Esophagus (tissue), 2 donors: ENCODE results near the gene SMNDC1. TPM values are rescaled to one million over a fixed set of nuclear protein-coding genes. Genes with fewer than 3 reads are reported as not detected.
"Not testable (repeated sequence)": the region's sequence is repeated elsewhere in the genome, so short reads cannot be mapped to it uniquely, and the experiment has no call there.

Source experiments
- H3K27ac ChIP-seq, 2 donors: one replicate each; pipeline ENCODE4 v1.5.1; 2013; ENCODE audit warnings: low read depth in 2 of 2, mild to moderate bottlenecking in 2 of 2, inconsistent platforms in 1 of 2, low read length in 1 of 2, moderate library complexity in 1 of 2
- H3K27me3 ChIP-seq, 2 donors: one replicate each; pipeline ENCODE4 v1.6.1; 2013; ENCODE audit warnings: low read length in 2 of 2, control low read depth in 1 of 2, mild to moderate bottlenecking in 1 of 2; ENCODE audit not compliant: insufficient read depth in 2 of 2, control insufficient read depth in 1 of 2
- H3K36me3 ChIP-seq, 2 donors: one replicate each; pipeline ENCODE4 v1.6.1; 2013; ENCODE audit warnings: low read length in 1 of 2; ENCODE audit not compliant: control insufficient read depth in 2 of 2, insufficient read depth in 2 of 2
- H3K4me1 ChIP-seq, 2 donors: one replicate each; pipeline ENCODE4 v1.6.1; 2013; ENCODE audit warnings: low read length in 1 of 2; ENCODE audit not compliant: control insufficient read depth in 2 of 2, insufficient read depth in 2 of 2
- H3K4me3 ChIP-seq, 2 donors: one replicate each; pipeline ENCODE4 v1.5.1; 2013; ENCODE audit warnings: low read length in 2 of 2, mild to moderate bottlenecking in 2 of 2, low read depth in 1 of 2, moderate library complexity in 1 of 2
- H3K9me3 ChIP-seq, 2 donors: one replicate each; pipeline ENCODE4 v1.6.1; 2013; ENCODE audit warnings: mild to moderate bottlenecking in 2 of 2, low read depth in 1 of 2, low read length in 1 of 2, moderate library complexity in 1 of 2; ENCODE audit not compliant: control insufficient read depth in 2 of 2, insufficient read depth in 1 of 2
- WGBS, 2 donors: extraction: QIAGEN DNeasy Blood & Tissue Kit; methylation state at CpG; one replicate each; pipeline ENCODE4 v1.1.7; 2013; 5-methylcytosine and 5-hydroxymethylcytosine counted together
- polyA plus RNA-seq, 2 donors: library from polyadenylated mRNA; stranded (reverse); fragments of 200-250 nt; gene quantifications; one replicate each; pipeline ENCODE4 v1.2.3, GENCODE V29; 2013
- donor health status: healthy with polysubstance abuse.
- donor health status: Bipolar disorder and iron deficiency.

Gene SMNDC1
- polyA plus RNA-seq, 2 donors = 7.8 to 11.1 TPM

GRCh38 chr10:110247833-110248232 lies 56.9 kb downstream of the SMNDC1 start:
- not testable (repeated sequence) for H3K4me3 ChIP-seq, H3K4me1 ChIP-seq, H3K27ac ChIP-seq, H3K27me3 ChIP-seq, H3K36me3 ChIP-seq, H3K9me3 ChIP-seq
- 96% methylated on average over 4 to 5 of the region's 5 CpGs for WGBS, 2 donors

DNA sequence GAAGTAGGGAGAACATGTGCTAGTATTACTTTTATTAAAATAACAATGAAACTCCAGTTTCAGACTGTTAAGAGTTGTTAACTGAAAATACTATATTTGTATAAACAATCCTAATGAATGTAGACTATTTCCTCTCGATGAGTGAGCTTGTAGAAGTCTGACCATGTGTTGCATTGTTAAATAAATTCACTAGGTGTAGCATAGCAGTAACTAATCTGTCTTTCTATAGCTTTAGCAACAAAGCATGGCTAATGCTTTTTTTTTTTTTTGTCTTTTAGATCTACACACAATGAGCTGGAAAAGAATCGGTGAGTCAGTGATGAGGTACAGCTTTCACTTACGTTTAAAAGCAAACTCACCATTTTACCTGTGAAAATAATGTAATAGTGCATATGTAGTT lies 60.2 kb downstream of the SMNDC1 start:
- H3K4me3 ChIP-seq = no peak overlapping the region

DNA sequence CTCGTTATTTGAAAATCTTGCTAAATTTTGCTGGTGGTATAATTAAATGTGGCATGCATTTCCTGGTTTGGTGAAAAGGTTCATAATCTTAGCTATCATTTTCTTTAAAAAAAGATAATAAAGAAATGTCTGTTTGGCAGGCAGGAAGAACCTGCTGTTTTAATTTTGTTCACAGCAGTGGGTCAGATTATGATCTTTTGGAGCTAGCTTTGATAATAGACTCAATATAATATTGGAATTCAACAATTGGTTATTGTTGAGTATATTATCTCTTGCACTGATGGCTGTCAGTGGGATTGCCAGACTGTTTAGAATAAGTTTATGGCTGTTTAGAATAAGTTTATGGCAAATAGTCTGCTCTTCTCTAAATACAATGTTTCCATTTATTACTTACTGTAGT lies 62.2 kb downstream of the SMNDC1 start:
- WGBS, 2 donors = 89 to 98% methylated on average over 1 of the region's 1 CpG
- peaks cover 0 to 3% of the 10 kb centered on the region in 2 donors for H3K36me3 ChIP-seq
- no peaks in the 10 kb centered on the region for H3K4me1 ChIP-seq
- no peaks in the 10 kb centered on the region for H3K27me3 ChIP-seq
- H3K27ac ChIP-seq = no peak overlapping the region
- H3K4me3 ChIP-seq = no peak overlapping the region
- H3K9me3 ChIP-seq = no peaks in the 10 kb centered on the region

More for the DNA sequence above, 60.2 kb downstream of the SMNDC1 start:
- Histone ChIP-seq H3K36me3 (no peaks in the 10 kb centered on the region), H3K9me3 (no peaks in the 10 kb centered on the region), H3K27ac (no peak overlapping the region), H3K27me3 (no peaks in the 10 kb centered on the region), H3K4me1 (no peaks in the 10 kb centered on the region)
- WGBS, 2 donors = 59 to 60% methylated on average over 3 of the region's 3 CpGs

GRCh38 chr10:110241841-110242240 lies 62.9 kb downstream of the SMNDC1 start:
- Histone ChIP-seq H3K36me3 (peaks cover 0 to 4% of the 10 kb centered on the region in 2 donors), H3K4me3 (no peak overlapping the region), H3K27ac (no peak overlapping the region), H3K4me1 (no peaks in the 10 kb centered on the region), H3K27me3 (no peaks in the 10 kb centered on the region), H3K9me3 (no peaks in the 10 kb centered on the region)
- WGBS, 2 donors = 61 to 79% methylated on average over 2 of the region's 2 CpGs

DNA sequence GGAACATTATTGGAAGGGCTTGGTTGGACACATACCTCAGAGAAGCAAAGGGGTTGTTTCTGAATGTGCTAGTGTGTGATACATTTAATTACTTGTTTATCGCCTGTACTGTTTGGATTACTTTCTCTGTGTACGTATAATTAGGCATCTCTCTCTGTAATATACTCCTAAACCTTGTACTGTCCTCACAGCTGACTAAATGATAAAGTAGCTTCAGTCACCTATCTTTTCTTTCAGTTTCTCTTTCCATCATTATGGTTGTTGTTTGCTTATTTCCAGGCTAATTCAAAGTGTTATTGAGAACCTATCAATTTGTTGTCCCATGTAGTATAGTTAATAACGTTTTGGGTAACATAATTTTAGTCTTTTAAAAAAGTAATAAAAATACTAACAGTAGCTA lies 63.3 kb downstream of the SMNDC1 start:
- 64 to 82% methylated on average over 3 of the region's 3 CpGs for WGBS, 2 donors
- H3K4me1 ChIP-seq = no peaks in the 10 kb centered on the region
- H3K9me3 ChIP-seq = no peaks in the 10 kb centered on the region
- H3K4me3 ChIP-seq = no peak overlapping the region
- peaks cover 0 to 4% of the 10 kb centered on the region in 2 donors for H3K36me3 ChIP-seq
- H3K27ac ChIP-seq = no peak overlapping the region
- no peaks in the 10 kb centered on the region for H3K27me3 ChIP-seq

Other genes with a start within 250 kb of the SMNDC1 start
- 10 to 100 TPM; 18.4 to 25.9 TPM for gene MXI1, start 97.3 kb downstream of the SMNDC1 start, polyA plus RNA-seq
- 100 to 1,000 TPM in 1 of 2 donors, 10 to 100 TPM in 1; 33.8 to 107 TPM for gene DUSP5, start 193.0 kb upstream of the SMNDC1 start, polyA plus RNA-seq